ENCODE results near the gene MAD2L2.
A peak's percentile ranks its signal among the peaks of the same experiment; 100 is the strongest.

MAD2L2 gene

GRCh38 chr1:11684070-11684469 lies 3.1 kb upstream of the MAD2L2 start:
- DNase-seq (ENCODE audit: low read depth in 2 of 2, low spot score in 1 of 2) = no peak

GRCh38 chr1:11682799-11683198 lies 1.9 kb upstream of the MAD2L2 start:
- no peak for DNase-seq (ENCODE audit: low read depth in 2 of 2, low spot score in 1 of 2)

- DNase-seq (ENCODE audit: low read depth in 2 of 2, low spot score in 1 of 2) = no peak
Measured at GRCh38 chr1:11682287-11682771, 1.4 kb upstream of the MAD2L2 start.

- DNase-seq (ENCODE audit: low read depth in 2 of 2, low spot score in 1 of 2) = no peak
Measured at GRCh38 chr1:11680270-11681070, 478 bp downstream of the MAD2L2 start.

GRCh38 chr1:11678442-11678841 lies 2.5 kb downstream of the MAD2L2 start:
- no peak for DNase-seq (ENCODE audit: low read depth in 2 of 2, low spot score in 1 of 2)

GRCh38 chr1:11676386-11677103 lies 4.4 kb downstream of the MAD2L2 start:
- DNase-seq (ENCODE audit: low read depth in 2 of 2, low spot score in 1 of 2) = no peak

GRCh38 chr1:11675325-11675724 lies 5.6 kb downstream of the MAD2L2 start:
- no peak for DNase-seq (ENCODE audit: low read depth in 2 of 2, low spot score in 1 of 2)

GRCh38 chr1:11674488-11674887 lies 6.5 kb downstream of the MAD2L2 start:
- no peak for DNase-seq (ENCODE audit: low read depth in 2 of 2, low spot score in 1 of 2)

- no peak for DNase-seq (ENCODE audit: low read depth in 2 of 2, low spot score in 1 of 2)
Measured at GRCh38 chr1:11673089-11673769, 7.7 kb downstream of the MAD2L2 start.

- DNase-seq (ENCODE audit: low read depth in 2 of 2, low spot score in 1 of 2) = no peak
Measured at GRCh38 chr1:11671544-11672286, 9.2 kb downstream of the MAD2L2 start.

GRCh38 chr1:11671205-11671543 lies 9.8 kb downstream of the MAD2L2 start:
- DNase-seq (ENCODE audit: low read depth in 2 of 2, low spot score in 1 of 2) = no peak

GRCh38 chr1:11670747-11671146 lies 10.2 kb downstream of the MAD2L2 start:
- DNase-seq (ENCODE audit: low read depth in 2 of 2, low spot score in 1 of 2) = no peak

GRCh38 chr1:11668516-11668915 lies 12.4 kb downstream of the MAD2L2 start:
- DNase-seq (ENCODE audit: low read depth in 2 of 2, low spot score in 1 of 2) = no peak

- peak; percentile 41 to 48 for DNase-seq (ENCODE audit: low read depth in 2 of 2, low spot score in 1 of 2)
Measured at GRCh38 chr1:11664336-11665065, 16.4 kb downstream of the MAD2L2 start.

- no peak for DNase-seq (ENCODE audit: low read depth in 2 of 2, low spot score in 1 of 2)
Measured at GRCh38 chr1:11661103-11661502, 19.8 kb downstream of the MAD2L2 start.

GRCh38 chr1:11659748-11660147 lies 21.2 kb downstream of the MAD2L2 start:
- DNase-seq (ENCODE audit: low read depth in 2 of 2, low spot score in 1 of 2) = no peak

- DNase-seq (ENCODE audit: low read depth in 2 of 2, low spot score in 1 of 2) = no peak
Measured at GRCh38 chr1:11658542-11658941, 22.4 kb downstream of the MAD2L2 start.

GRCh38 chr1:11657654-11658053 lies 23.3 kb downstream of the MAD2L2 start:
- DNase-seq (ENCODE audit: low read depth in 2 of 2, low spot score in 1 of 2) = no peak

- DNase-seq (ENCODE audit: low read depth in 2 of 2, low spot score in 1 of 2) = no peak
Measured at GRCh38 chr1:11654939-11655808, 25.8 kb downstream of the MAD2L2 start.
